HG03571 (cell line): ENCODE measurements around the gene HOXD13.

Source experiments
- ATAC-seq: cut with Tn5 transposase; IDR thresholded peaks from one replicate; pipeline ENCODE4 v1.9.1; 2021; ENCODE audit not compliant: unreplicated experiment

HOXD13 gene

DNA sequence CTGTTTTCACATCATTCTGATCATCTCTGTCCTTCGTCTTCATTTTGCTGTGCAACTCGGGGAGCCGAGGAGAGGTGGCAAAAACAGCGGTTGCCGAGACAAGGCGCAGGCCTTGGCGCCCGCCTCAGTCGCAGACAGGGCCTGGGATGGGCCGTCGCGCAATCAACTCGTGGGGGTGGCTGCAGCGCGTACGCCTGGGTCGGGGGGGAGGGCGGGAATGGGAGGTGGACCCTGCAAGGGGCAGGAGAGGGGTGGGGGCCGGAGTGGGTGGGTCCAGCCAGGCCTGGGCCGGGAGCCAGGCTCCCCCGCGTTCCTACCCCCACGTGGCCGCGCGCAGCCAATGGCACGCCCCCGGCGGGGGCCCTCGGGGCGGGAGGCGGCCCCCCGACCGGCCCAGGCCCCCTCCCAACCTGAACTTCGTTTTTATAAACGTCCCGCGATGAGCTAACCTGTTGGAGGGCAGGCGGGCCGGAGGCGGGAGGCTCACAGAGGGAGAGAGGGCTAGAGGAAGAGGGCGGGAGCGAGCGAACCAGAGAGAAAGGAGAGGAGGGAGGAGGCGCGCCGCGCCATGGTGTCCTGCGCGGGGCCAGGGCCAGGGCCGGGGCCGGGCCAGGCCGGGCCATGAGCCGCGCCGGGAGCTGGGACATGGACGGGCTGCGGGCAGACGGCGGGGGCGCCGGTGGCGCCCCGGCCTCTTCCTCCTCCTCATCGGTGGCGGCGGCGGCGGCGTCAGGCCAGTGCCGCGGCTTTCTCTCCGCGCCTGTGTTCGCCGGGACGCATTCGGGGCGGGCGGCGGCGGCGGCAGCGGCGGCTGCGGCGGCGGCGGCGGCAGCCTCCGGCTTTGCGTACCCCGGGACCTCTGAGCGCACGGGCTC lies at the start of gene HOXD13:
TSS of gene HOXD13 (plus strand) at position 452 of the 875 bp plus-strand sequence. CDS start at position 622, 170 bp downstream.
- no peak for ATAC-seq

DNA sequence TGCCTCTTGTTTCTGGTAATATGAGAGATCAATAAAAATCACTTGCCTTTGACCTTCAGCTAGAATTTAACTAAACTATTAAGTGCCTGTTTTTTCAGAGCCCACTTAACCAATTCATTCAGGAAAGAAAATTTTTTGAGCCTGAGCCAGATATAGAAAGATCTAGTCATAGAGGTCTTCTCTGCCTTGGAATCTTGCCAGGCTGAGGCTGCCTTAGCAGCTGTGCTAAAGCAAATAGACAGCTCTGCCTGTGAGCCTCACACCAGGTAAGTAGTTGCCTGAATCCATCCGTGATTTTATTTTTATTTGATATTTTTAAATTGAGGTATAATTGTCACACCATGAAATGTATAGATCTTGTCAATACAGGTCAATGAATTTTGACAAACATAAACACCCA lies 36.1 kb upstream of the HOXD13 start:
- no peak for ATAC-seq

DNA sequence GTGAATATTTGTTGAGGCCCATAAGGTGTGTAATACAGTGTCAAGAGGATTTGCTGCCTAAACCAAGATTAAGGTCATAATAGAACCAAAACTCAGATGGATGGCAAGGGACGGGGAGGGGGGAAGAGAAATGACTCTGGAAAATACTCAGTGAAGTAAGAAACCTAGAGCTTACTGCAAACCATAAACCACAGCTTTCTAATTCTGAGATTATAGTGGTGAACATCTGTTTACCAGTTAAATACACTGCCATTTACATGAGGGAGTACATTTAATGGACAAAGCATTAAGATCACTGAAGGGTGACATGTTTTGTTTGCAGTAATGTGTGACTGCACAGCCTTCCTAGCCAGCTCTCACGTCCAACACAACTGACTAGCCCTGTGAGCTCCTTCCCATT lies 28.6 kb upstream of the HOXD13 start:
- ATAC-seq: no peak

DNA sequence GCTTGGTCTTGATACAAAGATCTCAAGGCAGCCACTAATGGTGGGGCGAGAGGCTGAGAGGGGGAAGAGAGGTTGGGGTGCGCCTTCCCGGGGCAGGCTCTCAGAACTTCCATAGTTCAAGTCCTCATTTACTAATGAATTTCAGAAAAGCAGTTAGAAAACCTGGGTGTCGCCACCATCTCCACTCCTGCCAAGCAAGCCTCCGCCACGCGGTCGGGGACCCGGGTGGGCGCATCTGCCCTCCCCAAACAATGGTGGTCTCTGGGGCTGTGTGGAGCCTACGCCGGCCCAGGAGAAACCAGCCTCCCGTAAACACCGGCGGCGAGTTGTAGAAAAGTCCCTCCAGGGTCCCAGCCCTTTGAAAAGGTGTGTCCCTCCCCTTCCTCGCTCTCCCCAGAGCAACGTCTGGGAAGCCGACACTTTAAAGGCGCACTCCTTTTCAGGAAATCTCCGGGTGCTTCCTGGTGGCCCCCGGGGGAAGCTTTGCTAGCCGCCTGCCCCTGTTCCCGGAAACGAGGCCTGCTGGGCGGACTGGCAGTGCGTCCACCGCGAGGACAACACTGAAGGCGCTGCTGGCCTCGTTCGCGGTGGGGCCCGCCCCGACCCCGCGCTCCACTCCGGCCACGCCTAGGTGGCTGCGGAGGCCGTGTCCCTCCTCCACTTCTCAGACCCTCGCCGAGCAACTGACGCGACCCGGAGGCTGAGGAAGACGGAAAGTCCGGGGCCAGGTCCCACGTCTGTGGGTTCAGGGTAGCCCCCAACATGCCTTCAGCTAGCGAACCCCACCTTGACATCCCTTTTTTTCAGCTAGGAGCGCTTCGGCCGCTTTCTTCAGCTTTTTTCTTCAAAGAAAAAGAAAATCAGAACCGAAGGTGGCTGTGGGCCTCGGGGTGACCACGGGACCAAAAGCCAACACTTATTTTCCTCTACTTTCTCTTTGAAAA lies 25.6 kb upstream of the HOXD13 start:
- ATAC-seq: no peak

DNA sequence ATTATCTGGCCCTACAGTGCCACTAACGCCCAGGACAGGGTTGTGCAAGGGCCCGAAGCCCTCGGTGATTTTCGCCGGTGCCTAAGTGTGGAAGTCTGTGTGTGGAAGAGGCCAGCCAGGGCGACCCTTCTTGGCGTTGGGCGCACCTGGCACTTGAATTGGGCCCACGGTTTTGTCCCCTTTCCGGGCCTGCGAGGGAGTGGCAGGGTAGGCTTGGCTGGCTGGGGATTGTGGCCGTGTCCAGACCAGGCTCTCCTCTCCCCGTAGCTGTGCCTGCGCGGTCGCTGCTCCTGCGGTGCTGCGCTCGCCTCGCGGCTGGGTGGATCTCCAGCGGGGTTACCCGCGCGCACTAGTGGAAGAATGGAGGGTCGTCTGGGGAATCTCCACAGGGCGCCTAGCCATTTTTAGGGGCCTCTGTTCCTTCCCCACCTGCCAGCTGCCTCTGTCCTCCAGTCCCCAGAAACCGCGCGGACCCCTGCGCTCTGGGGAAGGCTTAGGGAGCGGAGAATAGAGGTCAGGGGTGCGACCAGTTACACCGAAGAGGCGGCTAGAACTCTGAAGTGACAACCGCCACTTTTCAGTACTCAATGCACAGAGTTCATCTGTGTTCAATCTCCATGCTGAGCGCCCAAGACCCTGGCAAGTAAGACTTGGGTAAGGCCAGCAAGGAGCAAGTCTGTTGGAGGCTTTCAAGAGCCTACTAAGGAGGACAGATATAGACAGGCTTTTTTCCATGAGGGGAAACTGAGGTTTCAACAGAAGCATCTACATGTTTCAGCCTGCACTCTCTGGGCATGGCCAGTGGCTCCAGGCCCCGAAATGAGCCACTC lies 24.7 kb upstream of the HOXD13 start:
- ATAC-seq: no peak

DNA sequence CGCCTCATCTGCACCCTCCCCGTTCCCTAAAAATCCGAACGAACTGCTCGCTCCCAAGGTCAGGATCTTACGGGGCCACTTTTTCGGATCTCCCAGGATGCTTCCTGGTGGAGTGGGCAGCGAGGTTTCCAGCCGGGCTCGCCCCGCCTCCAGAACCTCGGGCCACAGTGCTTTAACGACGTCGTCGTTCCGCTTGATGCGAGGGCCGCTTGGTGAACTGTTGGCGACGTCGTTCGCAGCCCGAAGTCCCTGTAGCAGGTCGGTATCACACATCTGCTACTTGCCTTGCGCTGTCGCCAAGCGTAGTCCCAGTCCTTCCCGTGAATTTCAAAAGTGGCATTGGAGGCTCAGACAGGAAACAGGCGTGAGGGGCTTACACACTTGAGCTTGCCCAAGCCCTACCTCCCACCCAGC lies 24.1 kb upstream of the HOXD13 start:
- ATAC-seq: no peak

DNA sequence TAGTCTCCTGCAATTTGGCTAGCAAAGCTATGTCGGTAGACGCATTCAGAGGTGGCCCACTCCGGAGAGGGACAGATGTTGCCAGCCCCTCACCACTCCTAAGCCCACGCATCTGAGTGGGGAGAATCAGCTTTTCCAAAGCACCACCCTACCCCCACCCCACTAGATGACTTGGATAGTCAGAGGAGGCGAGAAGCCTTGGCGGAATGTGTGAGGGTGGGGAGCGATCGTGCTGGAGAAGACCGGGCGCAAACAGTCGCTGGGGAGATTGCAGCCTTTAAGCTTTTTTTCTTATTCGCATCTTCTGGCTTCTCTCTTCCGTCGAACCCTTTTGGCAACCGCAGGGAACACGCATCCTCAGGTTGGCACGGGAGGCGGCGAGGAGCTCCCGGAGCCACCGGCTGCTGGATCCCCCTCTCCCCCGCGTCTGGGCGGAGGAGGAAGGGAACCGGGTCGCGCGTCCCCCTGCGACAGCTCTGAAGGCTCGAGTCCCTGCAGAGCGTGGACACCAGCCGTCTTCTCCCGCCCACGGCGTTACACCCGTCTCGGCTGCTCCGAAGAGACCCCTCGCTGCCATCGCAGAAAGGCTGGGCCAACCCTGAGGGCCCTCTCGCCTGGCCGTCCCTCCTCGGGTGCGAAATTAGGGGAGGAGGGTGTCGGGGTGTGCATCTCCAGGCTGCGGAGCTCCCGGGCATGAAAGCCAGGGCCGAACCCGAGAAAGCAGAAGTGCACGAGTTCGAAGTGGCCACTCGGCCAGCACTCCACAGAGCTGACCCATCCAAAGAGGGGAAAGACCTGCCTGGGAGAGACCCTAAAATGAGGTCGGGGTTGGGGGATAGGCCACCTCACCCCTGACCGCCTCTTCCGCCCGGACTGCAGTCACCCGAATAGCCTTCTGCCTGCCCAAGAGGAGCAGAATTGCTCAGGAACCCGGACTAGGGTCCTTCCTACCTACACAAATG lies 20.9 kb upstream of the HOXD13 start:
- no peak for ATAC-seq

DNA sequence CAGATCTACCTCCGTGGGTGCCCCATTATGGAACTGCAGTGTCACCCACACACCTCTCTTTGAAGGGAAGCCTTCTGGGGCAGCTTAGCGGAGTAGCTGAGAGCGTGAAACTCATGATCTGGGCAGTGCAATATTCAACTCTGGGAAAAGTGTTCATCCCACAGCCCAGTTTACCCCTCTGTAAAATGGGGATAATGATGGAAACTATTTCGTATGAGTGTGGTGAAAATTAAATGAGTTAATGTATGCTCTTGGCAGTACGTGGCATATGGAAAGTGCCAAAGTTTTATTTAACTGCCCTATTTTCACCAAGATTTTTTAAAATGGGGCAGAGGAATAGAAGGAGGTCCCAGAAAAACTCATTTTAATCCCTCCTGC lies 20.2 kb upstream of the HOXD13 start:
- ATAC-seq: no peak

DNA sequence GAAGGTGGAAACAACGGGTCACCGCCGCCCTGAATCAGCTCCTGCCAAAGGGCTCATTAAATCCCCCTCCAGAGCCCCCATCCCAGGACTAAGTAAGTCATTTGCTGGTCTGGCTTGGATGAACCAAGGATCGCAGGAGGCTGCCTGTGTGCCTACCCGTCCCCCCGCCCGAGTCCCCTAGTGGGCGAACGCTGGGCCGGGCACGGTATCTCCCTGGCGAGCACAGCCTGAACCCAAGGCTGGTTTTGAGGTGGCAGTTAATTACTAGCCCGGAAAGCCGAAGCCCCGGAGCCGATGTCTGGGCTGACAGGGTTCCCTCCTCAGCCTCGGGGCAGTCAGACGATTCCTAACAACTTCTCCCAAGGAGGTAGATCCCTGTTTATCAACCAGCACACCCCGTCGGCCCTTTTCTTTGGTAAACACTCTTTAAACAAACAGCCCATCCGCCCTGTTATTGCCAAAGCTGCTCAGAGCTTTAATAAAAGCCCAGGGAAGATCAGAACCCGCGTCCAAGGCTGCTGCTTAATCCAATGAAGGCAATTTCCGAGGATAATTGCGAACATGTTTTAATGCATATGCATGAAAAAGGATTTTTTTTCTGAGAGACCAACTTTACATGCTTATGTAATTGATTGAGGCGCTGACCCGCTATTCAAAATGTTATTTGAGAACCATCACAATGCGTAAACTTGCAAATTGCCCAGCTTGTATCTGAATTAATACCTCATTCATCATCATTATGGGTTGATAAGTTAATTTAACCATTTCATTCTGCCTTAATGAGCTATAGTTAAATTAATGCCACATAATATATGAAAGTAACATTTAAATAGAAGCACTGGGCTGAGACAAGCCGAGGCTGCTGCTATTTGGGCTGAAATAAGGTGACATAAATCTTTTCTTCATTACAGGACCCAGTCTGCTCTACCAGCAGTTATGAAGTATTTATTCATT lies 19.3 kb upstream of the HOXD13 start:
- no peak for ATAC-seq

DNA sequence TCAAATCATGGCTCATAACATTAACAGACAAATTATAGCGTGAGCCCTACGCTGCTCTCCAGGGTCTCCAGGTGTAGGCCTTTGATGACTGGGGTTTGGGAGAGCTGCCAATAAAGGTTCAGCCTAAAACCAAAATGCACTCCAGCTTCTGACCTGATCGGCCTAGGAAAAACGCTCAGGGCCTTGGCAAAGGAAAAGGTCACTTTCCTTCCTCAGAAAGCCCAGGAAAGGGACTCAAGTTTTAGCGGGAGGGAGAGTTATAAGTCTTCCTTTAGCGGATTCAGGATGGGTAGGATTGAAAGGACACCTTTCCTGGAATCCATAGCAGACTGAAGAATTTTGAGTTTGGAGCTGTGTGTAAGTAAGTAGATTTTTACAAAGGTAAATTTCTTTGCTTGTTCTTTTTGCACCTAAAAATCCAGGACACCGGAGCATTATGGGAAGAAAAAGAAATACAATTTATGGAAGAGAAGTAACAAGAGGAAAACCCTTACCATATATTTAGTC lies 17.5 kb upstream of the HOXD13 start:
- ATAC-seq: no peak

DNA sequence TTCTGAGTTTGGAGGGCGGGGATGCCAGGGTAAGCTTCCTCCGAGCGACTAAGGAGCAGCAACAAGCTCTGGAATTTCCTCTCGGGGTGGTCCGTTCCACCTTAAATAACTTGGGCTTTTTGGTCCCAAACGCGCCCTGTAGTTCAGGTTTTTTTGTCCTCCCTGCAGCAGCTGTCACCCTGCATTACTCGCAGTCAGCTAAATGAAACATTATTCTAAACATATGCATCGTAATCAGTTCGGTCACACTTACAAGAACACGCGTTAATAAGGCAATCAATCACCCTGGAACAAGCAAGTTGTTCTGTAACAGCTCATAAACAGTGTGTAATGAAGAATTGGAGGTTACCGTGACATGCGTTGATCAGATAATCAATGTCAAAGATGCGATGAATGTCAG lies 17.0 kb upstream of the HOXD13 start:
- no peak for ATAC-seq

DNA sequence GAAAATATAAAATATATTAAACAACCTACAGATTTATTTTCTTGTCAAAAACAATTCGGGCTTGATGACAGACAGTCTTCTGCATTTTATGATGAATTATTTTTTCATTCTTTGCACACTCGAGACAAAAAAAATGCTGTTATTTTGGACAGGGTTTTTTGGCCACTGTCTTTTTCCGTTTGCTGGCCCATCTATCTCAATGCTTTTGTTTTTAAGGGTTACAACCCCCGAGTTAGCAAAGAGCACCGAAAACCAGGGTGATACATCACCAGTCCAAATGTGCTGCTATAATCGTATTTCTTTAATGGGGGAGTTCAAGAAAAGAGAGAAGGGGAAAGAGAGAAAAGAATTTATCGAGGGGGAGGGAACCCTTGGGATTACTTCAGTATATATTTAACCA lies 16.5 kb upstream of the HOXD13 start:
- no peak for ATAC-seq

DNA sequence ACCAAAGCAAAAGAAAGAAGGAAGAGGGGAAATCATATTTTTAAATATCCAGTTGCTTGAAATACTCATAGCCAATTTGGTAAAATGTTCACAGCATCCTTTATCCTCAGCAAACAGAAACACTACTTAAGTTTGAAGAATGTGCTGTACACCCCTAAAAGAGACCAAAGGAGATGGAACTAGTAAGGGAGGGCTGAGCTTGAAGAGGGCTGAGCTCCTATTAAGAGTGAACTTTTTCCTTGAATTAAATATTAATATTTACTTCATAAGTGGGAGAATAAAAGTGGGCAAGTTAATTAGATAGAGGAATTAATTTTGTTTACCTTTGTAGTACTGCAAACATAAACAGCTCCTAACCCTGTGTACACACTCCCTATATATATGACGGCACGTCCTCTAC lies 15.7 kb upstream of the HOXD13 start:
- ATAC-seq: no peak

DNA sequence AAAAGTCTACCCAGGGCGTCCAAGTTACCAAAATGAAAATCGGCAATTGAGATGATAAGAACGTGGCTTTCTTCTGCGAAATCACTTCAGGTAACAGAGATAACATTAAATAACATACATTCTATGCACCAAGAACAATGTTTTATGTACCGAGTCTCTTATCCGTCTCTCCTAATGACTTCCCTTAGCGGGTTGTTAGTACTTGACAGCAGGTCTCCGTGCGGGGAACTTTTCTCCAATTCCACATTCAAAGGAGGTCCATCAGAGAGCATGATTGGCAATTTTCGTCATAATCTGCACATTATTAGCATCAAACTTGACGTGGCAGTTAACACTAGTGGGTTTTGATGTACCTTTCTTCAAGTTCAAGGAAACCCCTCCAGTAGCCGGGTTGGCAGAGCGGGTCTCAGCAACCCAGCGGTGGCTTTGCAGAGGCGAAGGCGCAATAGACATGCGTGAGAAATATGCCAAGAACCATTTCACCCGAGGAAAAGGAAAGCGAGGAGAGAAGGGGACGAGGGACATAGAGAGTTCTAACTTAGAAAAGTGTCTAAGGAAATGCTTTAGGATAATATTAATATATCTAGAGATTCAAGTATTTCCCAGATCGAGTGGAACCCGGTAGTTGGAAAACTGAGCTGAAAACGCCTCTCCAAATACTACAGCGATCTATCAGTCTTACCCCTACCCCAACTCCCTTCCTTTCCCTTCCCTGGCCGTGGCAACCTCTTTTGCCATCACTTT lies 13.8 kb upstream of the HOXD13 start:
- no peak for ATAC-seq

DNA sequence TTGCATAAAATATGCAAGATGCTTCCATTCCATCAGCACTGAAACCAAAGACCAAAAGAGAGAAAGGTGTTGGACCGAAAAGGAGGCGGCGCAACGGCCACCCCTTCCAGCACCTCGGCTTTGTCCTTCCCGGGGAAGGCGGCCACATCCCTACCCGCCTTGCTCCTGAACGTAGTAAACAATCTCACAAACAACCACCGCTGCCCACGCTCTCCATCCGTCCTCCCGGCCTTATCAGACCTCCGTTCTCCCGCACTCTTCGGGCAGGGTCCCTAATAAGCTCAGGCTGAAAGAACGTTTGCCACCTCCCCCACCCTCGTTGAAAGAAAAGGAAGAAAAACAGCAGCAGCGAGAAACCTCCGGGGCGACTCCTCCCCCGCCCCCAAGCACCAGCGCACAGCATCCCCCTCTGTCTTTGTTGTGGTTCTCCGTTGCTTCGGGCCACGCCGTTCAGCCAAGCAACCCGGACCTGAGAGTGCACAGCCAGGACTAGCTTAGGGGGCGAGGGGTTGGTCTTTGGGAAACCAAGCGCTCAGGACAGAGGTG lies 13.2 kb upstream of the HOXD13 start:
- ATAC-seq: no peak

DNA sequence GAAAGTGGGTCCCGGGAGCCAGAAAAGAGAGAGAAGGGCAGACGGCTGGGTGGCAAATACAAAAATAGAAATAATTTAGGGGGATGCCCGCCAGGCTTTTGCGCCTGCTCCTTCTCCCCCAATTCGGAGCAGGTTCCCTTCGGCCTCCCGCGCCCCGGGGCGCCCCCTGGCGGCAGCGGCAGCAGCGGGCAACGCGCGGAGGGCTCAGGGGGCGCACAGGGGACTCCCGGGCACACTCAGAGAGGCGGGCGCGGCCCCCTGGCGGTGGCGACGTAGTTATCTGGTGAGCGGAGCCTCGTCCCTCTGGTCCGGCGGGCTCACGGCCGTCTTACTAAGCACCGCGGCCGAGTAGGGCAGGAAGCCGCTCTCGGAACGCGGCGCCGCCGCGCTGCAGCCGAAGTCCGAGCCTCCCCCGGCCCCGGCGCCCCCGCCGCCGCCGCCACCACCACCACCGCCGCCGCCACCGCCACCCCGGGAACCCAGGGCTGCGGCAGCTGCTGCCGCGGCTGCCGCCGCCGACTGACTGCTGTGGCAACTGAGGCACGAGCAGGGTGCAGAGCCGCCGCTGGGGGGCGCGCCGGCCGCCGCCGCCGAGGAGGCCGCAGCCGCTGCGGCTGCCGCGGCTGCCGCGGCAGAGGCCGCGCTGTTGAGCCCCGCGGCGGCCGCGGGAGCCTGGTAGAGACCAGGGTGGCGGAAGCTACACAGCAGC lies 12.5 kb upstream of the HOXD13 start:
- ATAC-seq: no peak
